Erythroblast (primary cell): ENCODE measurements around the gene TIMM13.

Experiments
- GATA1 ChIP-seq: IDR thresholded peaks from 2 replicates; pipeline ENCODE4 v1.6.1; 2011; ENCODE audit warnings: low read depth, mild to moderate bottlenecking, control low read depth, low read length, moderate library complexity
- POLR2A ChIP-seq: IDR thresholded peaks from 2 replicates; pipeline ENCODE4 v1.6.1; 2011; ENCODE audit warnings: mild to moderate bottlenecking, low read length

DNA sequence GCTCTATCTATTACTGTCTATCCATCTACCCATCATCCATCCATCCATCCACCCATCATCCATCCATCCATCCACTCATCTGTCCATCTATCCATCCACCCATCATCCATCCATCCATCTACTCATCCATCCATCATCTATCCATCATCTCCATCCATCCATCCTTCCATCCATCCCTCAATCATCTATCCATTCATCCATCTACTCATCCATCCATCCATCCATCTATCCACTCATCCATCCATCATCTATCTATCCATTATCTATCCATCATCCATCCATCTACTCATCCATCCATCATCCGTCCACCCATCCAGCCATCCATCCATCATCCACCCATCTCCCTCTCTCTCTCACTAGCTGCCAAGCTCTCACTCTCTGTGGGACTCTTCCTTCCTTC is 13.1 kb upstream of the TIMM13 start:
- TF ChIP-seq POLR2A: no peak
- no peak for TF ChIP-seq GATA1
